Natural killer cell (primary cell): ENCODE results near the gene HTR2C. TPM values are rescaled to one million over a fixed set of nuclear protein-coding genes. Genes with fewer than 3 reads are reported as not detected.

ENCODE experiments used
- ATAC-seq, 3 donors: fragments of 150-1000 bp in 2 of 3; fragments of 200-7000 bp in 1 of 3; cut with Tn5 transposase; 1 replicate in 1 of 3; 2 replicates in 2 of 3; pipeline ENCODE4 v1.10.0; 2021; ENCODE audit warnings: mild to moderate bottlenecking in 2 of 3, moderate library complexity in 2 of 3
- DNase-seq, 2 donors: peaks; one replicate each; pipeline versions ENCODE4 v3.0.0 to v3.0.0-alpha.2; 2013 to 2021; ENCODE audit warnings: mixed read lengths in 1 of 2
- H3K27ac ChIP-seq: one replicate; pipeline ENCODE4 v1.5.1; 2013; ENCODE audit warnings: mild to moderate bottlenecking, low read length
- H3K27me3 ChIP-seq: one replicate; pipeline ENCODE4 v1.6.1; 2013; ENCODE audit warnings: low read length; ENCODE audit not compliant: control insufficient read depth, insufficient read depth
- H3K36me3 ChIP-seq: one replicate; pipeline ENCODE4 v1.6.1; 2013; ENCODE audit warnings: low read length; ENCODE audit not compliant: control insufficient read depth, insufficient read depth
- H3K4me1 ChIP-seq: one replicate; pipeline ENCODE4 v1.6.1; 2013; ENCODE audit warnings: low read length; ENCODE audit not compliant: control insufficient read depth, insufficient read depth
- H3K4me3 ChIP-seq: one replicate; pipeline ENCODE4 v1.5.1; 2013; ENCODE audit warnings: low read length
- H3K9me3 ChIP-seq: one replicate; pipeline ENCODE4 v1.6.1; 2013; ENCODE audit warnings: low read length; ENCODE audit not compliant: control insufficient read depth, insufficient read depth
- H3K27ac Mint-ChIP-seq, 2 donors: one replicate each; pipeline ENCODE4 v1.8.0; 2022; ENCODE audit warnings: mild to moderate bottlenecking in 2 of 2, mixed read lengths in 2 of 2, moderate library complexity in 1 of 2
- H3K27me3 Mint-ChIP-seq, 2 donors: one replicate each; pipeline ENCODE4 v1.8.0; 2022; ENCODE audit warnings: low read depth in 2 of 2, mixed read lengths in 2 of 2
- H3K36me3 Mint-ChIP-seq: one replicate; pipeline ENCODE4 v1.8.0; 2022; ENCODE audit warnings: mixed read lengths
- H3K4me1 Mint-ChIP-seq, 2 donors: one replicate each; pipeline ENCODE4 v1.8.0; 2022; ENCODE audit warnings: mixed read lengths in 2 of 2
- H3K4me3 Mint-ChIP-seq: one replicate; pipeline ENCODE4 v1.8.0; 2022; ENCODE audit warnings: mild to moderate bottlenecking, moderate library complexity, mixed read lengths
- H3K9me3 Mint-ChIP-seq, 2 donors: one replicate each; pipeline ENCODE4 v1.8.0; 2022; ENCODE audit warnings: mixed read lengths in 2 of 2
- CTCF ChIP-seq: fragments of 200-600 bp; IDR thresholded peaks from one replicate; pipeline ENCODE4 v1.8.0; 2022; ENCODE audit warnings: antibody characterized with exemption
- WGBS: methylation state at CpG from one replicate; pipeline ENCODE4 v1.1.7; 2013; ENCODE audit warnings: missing lambda C conversion rate; ENCODE audit not compliant: insufficient coverage; 5-methylcytosine and 5-hydroxymethylcytosine counted together
- intact Hi-C: fragments of 100-400 bp; cut with micrococcal nuclease; formaldehyde crosslinking; loops from one replicate; pipeline ENCODE4 v1.14.2; 2022
- total RNA-seq, 4 donors: library from RNA; stranded (reverse); fragments of 120-200 nt in 1 of 4; gene quantifications; one replicate each; pipeline versions ENCODE4 v1.2.3 to v1.2.4, GENCODE V29; 2013 to 2022

The HTR2C gene
- total RNA-seq, 3 donors from 2014 or later (not counting 1 experiment from before 2014, with no cell fraction given): not detected

DNA sequence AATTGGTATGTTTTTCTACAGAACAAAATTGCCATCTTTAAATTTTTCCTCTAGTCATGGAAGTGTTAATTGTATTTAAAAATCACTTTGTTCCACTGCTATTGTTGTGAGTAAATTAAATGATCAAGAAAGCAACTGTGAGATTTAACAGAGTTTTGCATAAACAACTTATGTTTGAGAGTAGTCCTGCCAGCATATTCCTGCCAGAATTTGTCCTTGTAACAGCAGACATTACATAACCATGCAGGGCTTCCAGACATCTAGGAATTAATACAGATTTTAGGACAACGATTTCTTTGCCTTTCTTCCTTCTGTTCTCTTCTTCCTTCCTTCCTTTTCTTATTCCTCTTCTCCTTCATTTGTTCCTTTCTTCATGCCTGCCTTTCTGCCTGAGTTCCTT lies 125.5 kb downstream of the HTR2C start:
- 33% methylated on average over 1 of the region's 1 CpG for WGBS
- peaks cover 0 to 2% of the 10 kb centered on the region in 2 donors for H3K9me3 Mint-ChIP-seq
- H3K27ac Mint-ChIP-seq: no peak overlapping the region

DNA sequence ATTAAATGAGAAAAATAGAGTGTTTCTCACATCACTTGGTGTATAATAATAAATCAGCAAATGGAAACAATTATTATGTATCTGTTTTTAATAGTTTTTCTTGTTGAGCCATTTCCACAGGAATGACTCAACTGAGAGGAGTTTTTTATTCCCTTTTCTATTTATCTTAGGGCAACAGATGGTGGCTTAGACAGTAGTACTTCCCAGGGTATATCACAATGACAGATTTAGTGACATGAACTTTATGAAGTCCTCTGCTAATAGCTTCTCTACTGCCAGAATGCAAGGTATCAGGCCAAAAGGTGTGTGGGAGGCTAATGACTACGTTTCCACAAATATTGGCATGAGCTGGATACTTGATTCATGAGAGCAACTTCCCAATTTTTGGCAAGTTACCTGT lies 126.7 kb downstream of the HTR2C start:
- ATAC-seq (no peak), DNase-seq (no peak)
- Histone ChIP-seq H3K4me3 (no peak overlapping the region), H3K27me3 (no peaks in the 10 kb centered on the region), H3K27ac (no peak overlapping the region), H3K36me3 (no peaks in the 10 kb centered on the region), H3K4me1 (no peaks in the 10 kb centered on the region), H3K9me3 (no peaks in the 10 kb centered on the region)
- Mint-ChIP-seq H3K9me3 (peaks cover 0 to 6% of the 10 kb centered on the region in 2 donors), H3K4me1 (no peaks in the 10 kb centered on the region), H3K27ac (no peak overlapping the region), H3K36me3 (no peaks in the 10 kb centered on the region), H3K4me3 (no peak overlapping the region), H3K27me3 (no peaks in the 10 kb centered on the region)
- WGBS: 40% methylated on average over 1 of the region's 1 CpG
- intact Hi-C loops: no loop called here
- no peak for TF ChIP-seq CTCF

More for the DNA sequence above, 125.5 kb downstream of the HTR2C start:
- Mint-ChIP-seq H3K4me1 (no peaks in the 10 kb centered on the region), H3K36me3 (no peaks in the 10 kb centered on the region), H3K4me3 (no peak overlapping the region), H3K27me3 (no peaks in the 10 kb centered on the region)
- ATAC-seq (no peak), DNase-seq (no peak)
- H3K27me3 ChIP-seq: no peaks in the 10 kb centered on the region
- no peaks in the 10 kb centered on the region for H3K4me1 ChIP-seq
- no peaks in the 10 kb centered on the region for H3K36me3 ChIP-seq
- H3K9me3 ChIP-seq: no peaks in the 10 kb centered on the region
- H3K4me3 ChIP-seq: no peak overlapping the region
- H3K27ac ChIP-seq: no peak overlapping the region
- intact Hi-C loops: no loop called here
- TF ChIP-seq CTCF: no peak

- Histone ChIP-seq H3K4me3 (no peak overlapping the region), H3K27me3 (no peaks in the 10 kb centered on the region), H3K4me1 (no peaks in the 10 kb centered on the region), H3K27ac (no peak overlapping the region), H3K36me3 (no peaks in the 10 kb centered on the region), H3K9me3 (no peaks in the 10 kb centered on the region)
- ATAC-seq (no peak), DNase-seq (no peak)
- no CpG with 5 or more reads among the region's 3 CpGs for WGBS
- Mint-ChIP-seq H3K36me3 (no peaks in the 10 kb centered on the region), H3K27me3 (no peaks in the 10 kb centered on the region), H3K4me1 (no peaks in the 10 kb centered on the region), H3K4me3 (no peak overlapping the region), H3K9me3 (peaks cover 0 to 6% of the 10 kb centered on the region in 2 donors), H3K27ac (no peak overlapping the region)
- intact Hi-C loops: no loop called here
- no peak for TF ChIP-seq CTCF
Observed at GRCh38 chrX:114712466-114712865, 128.6 kb downstream of the HTR2C start.

- intact Hi-C loops: no loop called here
- DNase-seq (no peak), ATAC-seq (no peak)
- H3K27ac ChIP-seq: no peak overlapping the region
- Mint-ChIP-seq H3K4me3 (no peak overlapping the region), H3K27ac (no peak overlapping the region), H3K27me3 (no peaks in the 10 kb centered on the region), H3K9me3 (peaks cover 0 to 5% of the 10 kb centered on the region in 2 donors), H3K36me3 (no peaks in the 10 kb centered on the region), H3K4me1 (no peaks in the 10 kb centered on the region)
- H3K27me3 ChIP-seq: no peaks in the 10 kb centered on the region
- WGBS: no CpG with 5 or more reads among the region's 3 CpGs
- no peaks in the 10 kb centered on the region for H3K36me3 ChIP-seq
- no peaks in the 10 kb centered on the region for H3K9me3 ChIP-seq
- TF ChIP-seq CTCF: no peak
- H3K4me3 ChIP-seq: no peak overlapping the region
- no peaks in the 10 kb centered on the region for H3K4me1 ChIP-seq
Observed at GRCh38 chrX:114715096-114715495, 131.2 kb downstream of the HTR2C start.
